GM18508 (cell line): ENCODE results near the gene UBR3.

Source experiments
- ATAC-seq: cut with Tn5 transposase; IDR thresholded peaks from one replicate; pipeline ENCODE4 v1.9.1; 2021; ENCODE audit warnings: moderate number of reproducible peaks; ENCODE audit not compliant: insufficient read depth, unreplicated experiment

The UBR3 gene

DNA sequence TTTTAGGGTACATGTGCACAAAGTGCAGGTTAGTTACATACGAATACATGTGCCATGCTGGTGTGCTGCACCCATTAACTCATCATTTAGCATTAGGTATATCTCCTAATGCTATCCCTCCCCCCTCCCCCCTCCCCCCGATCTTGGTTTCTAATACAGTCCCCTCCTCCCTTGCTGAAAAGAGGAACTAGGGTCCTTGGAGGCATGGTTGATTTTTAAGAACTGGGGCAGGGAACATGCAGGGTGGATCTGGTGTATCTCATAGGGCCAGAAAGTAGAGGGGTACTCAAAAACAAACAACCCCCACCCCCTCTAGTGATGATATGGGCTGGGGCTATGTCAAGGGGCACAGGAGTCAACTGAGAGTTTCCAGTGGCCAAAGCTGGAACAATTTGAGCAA is 153.4 kb downstream of the UBR3 start:
- ATAC-seq: no peak

DNA sequence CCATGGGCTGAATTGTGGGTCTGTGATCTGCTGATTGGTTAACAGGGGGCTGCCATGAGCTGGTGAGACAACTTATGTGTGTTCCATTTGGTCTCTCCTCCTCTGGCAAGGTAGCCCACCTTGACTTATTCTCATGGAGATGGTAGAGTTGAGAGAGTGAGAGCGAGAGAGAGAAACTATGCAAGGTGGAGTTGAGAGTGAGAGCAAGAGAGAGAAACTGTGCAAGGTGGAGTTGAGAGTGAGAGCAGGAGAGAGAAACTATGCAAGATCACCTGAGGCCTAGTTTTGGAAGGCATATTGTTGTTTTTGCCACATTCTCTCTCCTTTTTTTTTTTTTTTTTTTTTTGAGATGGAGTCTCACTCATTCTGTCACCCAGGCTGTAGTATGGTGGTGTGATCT is 155.7 kb downstream of the UBR3 start:
- ATAC-seq: no peak

DNA sequence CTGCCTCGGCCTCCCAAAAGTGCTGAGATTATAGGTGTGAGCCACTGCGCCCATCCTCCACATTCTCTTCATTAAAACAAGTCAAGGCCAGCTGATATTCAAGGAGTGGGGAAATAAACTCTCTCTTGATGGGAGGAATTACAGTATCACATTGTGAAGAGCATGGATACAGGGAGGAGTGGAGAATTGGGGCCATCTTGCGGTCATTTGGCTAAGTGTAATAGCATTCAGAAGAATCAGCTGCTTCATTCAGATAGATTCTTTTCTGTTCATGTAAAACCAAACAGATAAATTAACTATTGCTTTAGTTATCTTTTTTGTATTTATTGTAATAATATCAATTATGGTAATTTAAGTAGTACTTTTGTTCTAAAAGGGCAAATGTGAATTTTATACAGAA is 156.3 kb downstream of the UBR3 start:
- no peak for ATAC-seq

DNA sequence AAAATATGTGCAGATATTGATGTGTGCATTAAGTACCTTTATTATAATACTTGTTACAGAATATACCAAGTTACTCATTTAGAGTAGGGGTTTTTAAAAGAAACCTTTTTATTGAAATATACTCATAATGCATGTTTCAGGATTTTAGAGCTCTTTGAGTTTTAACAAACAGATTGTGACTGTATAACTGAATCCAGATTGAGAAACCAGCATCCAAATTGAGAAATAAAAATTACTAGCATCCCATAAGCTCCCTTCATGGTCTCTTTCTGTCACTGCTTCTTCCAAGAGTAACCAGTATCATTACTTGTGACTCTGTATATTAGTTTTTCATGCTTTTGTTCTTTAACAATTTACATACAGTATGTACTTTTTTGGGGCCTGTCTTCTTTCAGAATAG is 156.9 kb downstream of the UBR3 start:
- ATAC-seq: no peak

DNA sequence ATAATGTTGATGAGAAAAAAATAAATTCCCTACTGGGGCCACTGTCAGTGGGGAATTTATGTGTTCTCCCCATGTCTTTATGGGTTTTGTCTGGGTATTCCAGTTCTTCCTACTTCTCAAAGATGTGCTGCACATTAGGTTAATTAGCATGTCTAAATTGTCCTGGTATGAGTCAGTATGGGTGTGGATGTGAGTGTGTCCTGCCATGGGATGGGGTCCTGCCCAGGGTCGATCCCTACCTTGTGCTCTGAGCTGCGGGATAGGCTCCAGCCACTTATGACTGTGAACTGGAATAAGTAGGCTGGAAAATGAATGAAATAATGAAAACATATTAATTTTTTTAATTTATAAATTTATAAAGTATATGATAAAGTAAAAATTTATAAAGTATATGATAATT is 167.5 kb downstream of the UBR3 start:
- ATAC-seq: no peak

DNA sequence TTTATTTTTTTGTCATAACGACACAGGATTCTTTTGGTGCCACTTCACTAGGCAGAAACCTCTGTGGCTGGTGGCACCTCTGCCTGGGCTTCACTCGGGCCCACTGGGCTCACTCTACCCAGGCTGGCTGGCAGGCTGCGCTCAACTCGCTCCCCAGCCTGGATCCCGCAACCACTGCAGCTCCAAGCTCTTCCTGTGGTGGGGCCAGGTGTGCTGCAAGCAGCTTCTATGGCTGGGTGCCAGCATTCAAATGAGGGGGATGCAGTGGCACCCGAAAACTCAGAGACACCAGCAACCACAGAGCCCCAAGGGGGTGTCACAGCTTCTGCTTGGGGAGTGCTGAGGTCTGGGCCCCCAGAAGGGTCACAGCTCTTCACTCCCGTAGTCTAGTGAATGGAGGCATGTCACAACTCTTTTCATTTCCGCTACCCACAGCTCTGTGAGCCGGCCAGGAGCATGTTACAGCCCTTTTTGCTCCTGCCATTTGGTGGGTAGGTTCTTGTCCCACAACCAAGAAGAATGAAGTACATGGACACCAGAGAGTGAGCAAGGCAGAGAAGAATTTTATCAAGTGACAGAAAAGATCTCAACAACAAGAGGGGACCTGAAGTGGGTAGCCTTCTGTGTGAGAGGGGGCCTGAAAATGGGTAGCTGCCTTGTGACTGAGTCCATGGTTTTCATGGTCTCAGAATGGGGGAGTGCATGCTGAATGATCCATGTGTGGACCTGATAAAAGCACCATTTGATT is 170.1 kb downstream of the UBR3 start:
- no peak for ATAC-seq

GRCh38 chr2:169999054-169999453 is 171.8 kb downstream of the UBR3 start:
- no peak for ATAC-seq

GRCh38 chr2:170002096-170002495 is 174.8 kb downstream of the UBR3 start:
- ATAC-seq: no peak

DNA sequence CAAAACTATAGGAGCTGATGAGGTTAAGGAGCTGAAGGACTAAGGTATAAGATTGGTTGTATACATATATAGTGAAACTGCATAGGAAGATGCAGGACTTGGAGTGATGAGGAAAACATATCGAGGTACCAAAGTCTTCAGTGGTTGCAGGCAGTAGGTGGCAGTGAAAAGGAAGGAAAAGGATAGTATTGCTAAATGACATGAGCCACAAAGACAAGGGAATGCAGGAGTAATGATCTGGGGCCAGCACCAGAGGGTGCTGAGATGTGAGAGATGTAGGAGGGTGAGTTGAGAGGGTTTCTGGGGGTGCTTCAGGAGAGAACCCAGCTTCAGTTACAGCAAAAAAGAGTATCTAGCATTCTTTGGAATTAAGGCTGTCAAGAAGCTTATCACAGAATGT is 178.4 kb downstream of the UBR3 start:
- ATAC-seq: no peak

DNA sequence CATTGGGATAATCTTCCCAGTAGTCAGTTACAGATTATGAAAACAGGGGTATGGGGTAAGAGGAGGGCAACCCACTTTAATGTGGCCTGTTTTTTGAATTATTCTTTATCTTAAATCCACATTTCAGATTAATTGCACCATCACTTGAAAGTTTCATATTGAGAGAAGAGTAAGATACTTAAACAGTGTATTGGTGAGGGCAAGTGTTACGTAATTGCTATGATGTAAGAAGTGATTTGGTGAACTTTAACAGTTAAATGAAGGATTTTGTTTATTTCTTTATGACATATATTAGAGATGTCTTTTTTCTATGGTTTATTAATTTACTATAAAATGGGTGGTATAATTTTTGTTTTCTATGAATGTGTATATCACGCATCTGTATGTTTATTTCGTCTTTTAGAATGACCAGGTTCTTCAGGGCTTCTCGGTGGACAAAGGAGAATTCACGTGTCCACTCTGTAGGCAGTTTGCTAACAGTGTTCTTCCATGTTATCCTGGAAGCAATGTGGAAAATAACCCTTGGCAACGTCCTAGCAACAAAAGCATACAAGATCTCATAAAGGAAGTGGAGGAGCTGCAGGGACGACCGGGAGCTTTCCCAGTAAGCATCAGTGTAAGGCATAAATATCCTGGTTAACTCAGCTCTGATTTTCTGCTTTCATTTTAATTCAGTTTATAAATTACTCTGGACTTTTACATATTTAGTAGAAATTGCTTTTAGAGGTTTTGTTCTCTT is 179.5 kb downstream of the UBR3 start:
- ATAC-seq: no peak

DNA sequence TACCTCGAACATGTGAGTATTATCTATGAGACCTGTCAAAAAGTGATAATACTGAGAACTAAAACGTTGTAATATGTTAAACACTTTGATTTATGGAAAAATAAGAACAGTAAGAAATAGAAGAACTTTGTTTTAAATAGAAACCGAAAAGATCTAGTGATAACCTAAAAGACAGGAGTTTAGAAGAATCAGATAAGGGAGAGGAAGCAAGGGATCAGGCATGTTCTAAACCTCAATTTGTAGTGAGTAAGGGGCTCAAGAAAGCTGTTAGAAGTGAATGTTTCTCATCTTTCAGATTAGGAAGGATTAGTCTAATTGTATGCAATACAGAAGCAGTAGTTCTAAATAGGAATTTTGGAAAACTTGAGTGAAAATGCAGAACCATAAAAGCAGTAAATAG is 182.0 kb downstream of the UBR3 start:
- ATAC-seq: no peak

GRCh38 chr2:170012773-170013172 is 185.5 kb downstream of the UBR3 start:
- ATAC-seq: no peak

DNA sequence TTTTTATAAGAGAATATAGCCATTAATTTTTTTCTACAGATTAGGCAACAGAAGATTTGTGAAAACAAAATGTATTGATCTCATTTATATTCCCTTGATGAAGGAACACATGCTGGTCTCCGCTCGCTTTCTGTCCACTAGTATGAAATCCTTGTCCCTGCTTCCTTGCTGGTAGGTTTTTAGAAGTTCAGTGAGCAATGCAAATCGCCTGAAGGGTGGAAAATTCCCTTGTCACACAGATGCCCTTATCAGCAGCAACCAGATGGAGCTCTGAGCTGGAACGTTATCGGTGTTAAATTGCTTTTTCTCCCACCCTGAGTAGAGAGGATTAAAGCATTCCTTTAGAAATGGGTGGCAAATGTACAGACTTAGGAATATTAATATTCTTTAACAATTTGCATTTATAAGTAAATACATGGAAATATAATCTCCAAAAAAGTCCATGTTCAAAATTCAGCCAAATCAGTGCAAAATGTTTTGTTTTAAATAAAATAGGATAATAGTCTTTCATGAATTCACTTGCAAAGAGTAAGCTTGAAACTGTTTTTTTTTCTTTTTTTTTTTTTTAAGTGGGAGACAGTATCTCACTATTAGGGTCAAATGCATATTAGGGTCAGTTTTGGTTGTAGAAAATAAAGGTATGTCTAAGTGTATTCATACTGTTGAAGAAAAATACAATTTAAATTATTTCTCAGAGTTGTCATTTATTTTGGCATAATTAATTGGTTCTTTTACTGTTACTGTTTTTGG is 186.7 kb downstream of the UBR3 start:
- no peak for ATAC-seq

GRCh38 chr2:170014769-170015168 is 187.5 kb downstream of the UBR3 start:
- no peak for ATAC-seq

GRCh38 chr2:170017860-170018532 is 190.7 kb downstream of the UBR3 start:
- ATAC-seq: no peak

- no peak for ATAC-seq
These were observed 192.0 kb downstream of the UBR3 start for GRCh38 chr2:170019060-170019805.

DNA sequence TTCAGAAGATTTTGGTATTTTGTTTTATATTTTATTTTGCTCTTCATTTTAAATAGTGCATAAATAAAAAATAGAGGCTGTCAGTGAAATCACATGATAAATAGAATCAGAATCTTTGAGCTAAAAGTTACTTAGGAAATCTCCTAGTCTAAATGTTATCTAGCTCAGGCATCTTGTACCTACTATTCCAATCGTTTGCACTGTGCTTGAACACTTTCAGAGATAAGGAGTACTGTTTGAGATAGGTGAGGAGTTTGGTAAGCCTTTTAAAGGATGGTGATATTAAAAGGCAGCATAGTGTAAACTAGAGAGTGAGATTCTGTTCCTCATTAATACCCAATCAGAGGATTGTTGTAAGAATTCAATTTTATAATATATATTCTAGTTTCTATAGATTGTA is 193.5 kb downstream of the UBR3 start:
- ATAC-seq: no peak

- ATAC-seq: no peak
These were observed 195.4 kb downstream of the UBR3 start for GRCh38 chr2:170022692-170023091.

DNA sequence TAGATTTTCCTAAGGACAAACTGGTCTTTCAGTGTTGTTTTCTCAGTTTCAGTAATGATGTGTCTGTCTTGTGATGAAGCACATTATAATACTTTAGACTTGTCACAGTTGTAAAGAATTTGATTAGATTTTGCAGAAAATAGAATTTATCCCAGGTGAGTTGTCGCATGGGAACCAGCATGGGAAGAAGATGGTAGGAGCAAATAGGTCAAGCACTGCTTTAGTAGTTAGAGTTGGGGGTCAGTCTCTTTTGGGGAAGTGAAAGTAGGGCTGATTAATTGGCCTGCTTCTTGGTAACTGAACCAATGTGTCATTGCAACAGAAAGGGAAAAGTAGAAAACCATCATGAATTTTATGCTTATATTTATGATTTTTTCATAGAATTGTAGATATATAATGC is 197.5 kb downstream of the UBR3 start:
- ATAC-seq: no peak

DNA sequence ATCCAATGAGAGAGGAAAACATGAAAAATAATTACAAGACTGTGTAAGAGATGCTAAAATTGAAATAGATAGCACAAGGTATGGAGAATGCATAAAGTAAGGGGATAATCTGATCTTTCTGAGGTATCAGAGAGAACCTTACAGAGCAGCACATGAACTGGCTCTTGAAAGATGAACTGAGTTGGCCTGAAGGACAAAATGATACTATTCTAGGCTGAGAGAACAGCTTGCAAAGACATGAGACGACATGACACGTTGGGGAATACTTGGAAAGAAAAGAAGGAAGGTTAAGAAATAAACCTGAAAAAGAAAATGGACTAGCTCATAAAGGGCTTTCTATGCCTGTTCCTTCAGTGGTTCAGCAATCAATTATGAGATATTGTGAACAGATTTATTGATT is 198.0 kb downstream of the UBR3 start:
- ATAC-seq: no peak
